ENCODE data around the gene GNAI1.
"Not testable (repeated sequence)": the region's sequence is repeated elsewhere in the genome, so short reads cannot be mapped to it uniquely, and the experiment has no call there.

GNAI1 gene

DNA sequence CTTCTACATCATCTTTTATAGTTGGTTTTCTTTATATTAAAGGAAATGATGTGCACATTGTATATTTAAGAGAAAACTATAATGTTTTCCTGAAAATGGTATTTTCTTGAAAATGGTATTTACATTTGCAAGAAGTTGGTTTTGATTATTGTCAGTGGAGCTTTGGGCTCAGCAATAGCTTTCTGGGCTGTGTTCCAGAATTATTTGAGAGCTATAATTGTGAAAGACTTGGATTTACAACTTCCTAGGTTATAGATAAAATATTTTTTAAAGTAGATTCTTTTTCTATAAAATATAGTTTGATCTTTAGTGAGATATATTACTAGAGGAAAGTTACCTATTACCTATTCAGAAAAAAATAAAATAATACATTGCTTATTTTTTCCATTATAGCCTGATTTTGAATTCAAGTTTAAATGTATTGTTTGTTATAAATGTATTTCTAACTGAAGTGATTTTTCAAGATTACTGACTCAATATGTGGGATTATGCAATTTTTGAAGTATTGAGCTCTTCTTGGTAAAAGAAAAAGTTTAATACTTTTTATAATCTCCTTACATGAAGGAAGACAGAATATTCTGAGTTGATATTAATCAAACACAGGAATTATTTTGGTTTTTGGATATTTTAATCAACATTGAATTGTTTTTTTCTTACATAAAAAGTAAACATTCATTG, 20.2 kb downstream of the GNAI1 start:
- H3K4me3 ChIP-seq (ENCODE audit: low read depth, low read length) = no peak overlapping the region
- in situ Hi-C loops (cut with HindIII; ENCODE audit: low sequenced_read_pairs) = no loop called here
- no peak for TF ChIP-seq CTCF (IDR thresholded peaks at IDR 0.05; ENCODE audit: low read depth, low read length)
- no peak for DNase-seq (ENCODE audit: low read depth, low spot score)

- no peak for TF ChIP-seq CTCF (IDR thresholded peaks at IDR 0.05; ENCODE audit: low read depth, low read length)
- no peak for DNase-seq (ENCODE audit: low read depth, low spot score)
- no peak overlapping the region for H3K4me3 ChIP-seq (ENCODE audit: low read depth, low read length)
- in situ Hi-C loops (cut with HindIII; ENCODE audit: low sequenced_read_pairs) = no loop called here
Measured at GRCh38 chr7:80155374-80155773, 20.7 kb downstream of the GNAI1 start.

- H3K4me3 ChIP-seq (ENCODE audit: low read depth, low read length); DNase-seq (ENCODE audit: low read depth, low spot score); in situ Hi-C loops (cut with HindIII; ENCODE audit: low sequenced_read_pairs): not testable (repeated sequence)
Measured at GRCh38 chr7:80157770-80158169, 23.1 kb downstream of the GNAI1 start.

GRCh38 chr7:80159802-80160201, 25.2 kb downstream of the GNAI1 start:
- no peak for DNase-seq (ENCODE audit: low read depth, low spot score)
- in situ Hi-C loops (cut with HindIII; ENCODE audit: low sequenced_read_pairs) = no loop called here
- TF ChIP-seq CTCF (IDR thresholded peaks at IDR 0.05; ENCODE audit: low read depth, low read length) = no peak
- H3K4me3 ChIP-seq (ENCODE audit: low read depth, low read length) = no peak overlapping the region

- in situ Hi-C loops (cut with HindIII; ENCODE audit: low sequenced_read_pairs) = no loop called here
- no peak for TF ChIP-seq CTCF (IDR thresholded peaks at IDR 0.05; ENCODE audit: low read depth, low read length)
- DNase-seq (ENCODE audit: low read depth, low spot score) = no peak
- no peak overlapping the region for H3K4me3 ChIP-seq (ENCODE audit: low read depth, low read length)
Measured at GRCh38 chr7:80161466-80161865, 26.8 kb downstream of the GNAI1 start.

DNA sequence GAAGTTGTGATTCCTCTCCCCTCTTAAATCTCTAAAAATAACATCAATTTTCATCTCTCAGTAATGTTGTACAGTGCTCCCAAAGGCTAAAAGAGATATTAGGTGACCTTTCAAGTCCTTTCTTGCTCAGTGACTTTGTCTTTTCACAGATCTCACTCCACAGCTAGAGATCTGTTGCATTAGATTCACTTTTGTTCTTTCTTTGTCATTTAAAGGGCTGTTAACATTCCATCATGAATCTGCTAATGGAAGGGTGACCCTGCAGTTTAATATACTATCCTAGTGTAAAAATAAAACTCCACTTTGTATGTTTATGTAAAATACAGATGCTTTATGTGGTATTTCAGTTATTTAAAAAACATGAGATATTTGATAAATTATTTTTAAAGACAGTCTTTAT, 30.5 kb downstream of the GNAI1 start:
- no peak overlapping the region for H3K4me3 ChIP-seq (ENCODE audit: low read depth, low read length)
- DNase-seq (ENCODE audit: low read depth, low spot score) = no peak
- no peak for TF ChIP-seq CTCF (IDR thresholded peaks at IDR 0.05; ENCODE audit: low read depth, low read length)
- in situ Hi-C loops (cut with HindIII; ENCODE audit: low sequenced_read_pairs) = no loop called here

DNA sequence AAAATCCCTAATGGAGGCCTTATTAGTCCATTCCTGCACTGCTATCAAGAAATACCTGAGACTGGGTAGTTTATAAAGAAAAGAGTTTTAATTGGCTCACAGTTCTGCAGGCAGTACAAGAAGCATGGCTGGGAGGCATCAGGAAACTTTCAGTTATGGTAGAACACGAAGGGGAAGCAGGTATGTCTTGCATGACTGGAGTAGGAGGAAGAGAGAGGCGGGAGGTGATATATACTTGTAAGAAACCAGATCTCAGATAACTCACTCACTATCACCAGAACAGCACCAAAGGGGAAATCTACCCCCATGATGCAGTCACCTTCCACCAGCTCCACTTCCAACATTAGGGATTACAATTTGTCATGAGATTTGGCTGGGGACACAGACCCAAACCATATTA, 35.8 kb downstream of the GNAI1 start:
- DNase-seq (ENCODE audit: low read depth, low spot score) = no peak
- TF ChIP-seq CTCF (IDR thresholded peaks at IDR 0.05; ENCODE audit: low read depth, low read length) = no peak
- in situ Hi-C loops (cut with HindIII; ENCODE audit: low sequenced_read_pairs) = no loop called here
- no peak overlapping the region for H3K4me3 ChIP-seq (ENCODE audit: low read depth, low read length)
